Effector CD4-positive, alpha-beta T cell (primary cell): ENCODE results near the gene NMU.
"Not testable (repeated sequence)": the region's sequence is repeated elsewhere in the genome, so short reads cannot be mapped to it uniquely, and the experiment has no call there.

ENCODE experiments used
- DNase-seq: peaks from one replicate; pipeline ENCODE4 v3.0.0-alpha.2; 2020

Gene NMU

DNA sequence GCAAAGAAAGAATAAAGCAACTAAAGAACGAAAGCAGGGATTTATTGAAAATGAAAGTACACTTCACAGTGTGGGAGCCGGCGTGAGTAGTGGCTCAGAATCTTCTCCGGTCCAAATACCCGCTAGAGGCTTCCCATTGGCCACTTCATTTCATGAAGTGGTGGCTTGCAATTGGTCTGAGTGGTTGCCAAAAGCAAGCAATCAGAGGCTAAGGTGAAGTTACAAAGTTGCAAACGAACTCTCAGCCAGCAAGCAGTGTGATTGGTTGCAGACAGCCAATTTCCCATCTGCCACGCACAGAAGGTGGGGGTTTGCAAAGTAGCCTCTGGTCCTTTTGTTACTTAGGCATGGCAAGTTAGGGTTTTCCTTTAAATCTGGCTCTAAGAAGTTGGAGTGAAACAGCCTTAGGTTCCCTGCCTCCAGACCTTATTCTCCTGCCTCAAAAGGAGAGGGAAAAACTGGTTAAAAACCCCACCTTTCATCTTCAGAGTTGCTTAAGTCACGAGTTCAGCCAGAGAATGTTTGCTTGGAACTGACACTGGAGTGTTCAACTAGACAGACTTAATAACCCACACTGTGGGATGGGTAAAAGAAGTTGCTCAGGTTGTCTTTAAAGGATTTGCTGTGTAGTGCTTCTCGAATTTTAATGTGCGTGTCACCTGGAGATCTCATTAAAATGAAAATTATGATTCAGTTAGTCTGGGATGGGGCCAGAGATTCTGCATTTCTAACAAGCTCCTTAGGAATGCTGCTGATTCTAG is 82.5 kb downstream of the NMU start:
- DNase-seq: no peak

DNA sequence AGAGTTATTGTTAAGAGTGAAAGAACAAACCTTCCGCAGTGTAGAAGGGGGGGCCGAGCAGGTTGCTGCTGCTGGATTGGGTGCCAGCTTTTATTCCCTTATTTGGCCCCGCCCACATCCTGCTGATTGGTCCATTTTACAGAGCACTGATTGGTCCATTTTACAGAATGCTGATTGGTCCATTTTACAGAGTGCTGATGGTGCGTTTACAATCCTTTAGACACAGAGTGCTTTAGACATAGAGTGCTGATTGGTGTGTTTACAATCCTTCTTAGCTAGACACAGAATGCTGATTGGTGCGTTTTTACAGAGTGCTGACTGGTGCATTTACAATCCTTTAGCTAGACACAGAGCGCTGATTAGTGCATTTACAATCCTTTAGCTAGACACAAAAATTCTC is 84.1 kb downstream of the NMU start:
- not testable (repeated sequence) for DNase-seq

DNA sequence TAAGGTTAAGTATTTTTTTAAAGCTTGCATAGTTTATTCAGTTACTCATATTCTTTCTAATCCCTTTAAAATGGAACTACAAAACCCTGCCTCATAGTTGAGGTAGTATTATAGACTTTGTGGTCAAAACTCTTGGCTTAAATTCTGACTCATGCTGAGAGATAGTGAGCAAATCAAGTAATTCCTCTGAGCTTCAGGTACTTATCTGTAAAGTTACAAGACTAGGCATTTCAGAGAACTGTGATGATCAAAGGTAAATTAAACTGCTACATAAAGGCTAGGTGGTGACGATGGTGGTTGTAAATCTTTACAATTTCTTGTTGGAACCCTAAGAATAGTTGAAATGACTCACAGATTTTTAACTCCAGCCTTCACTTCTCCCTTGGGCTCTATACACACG is 86.2 kb downstream of the NMU start:
- DNase-seq: no peak

DNA sequence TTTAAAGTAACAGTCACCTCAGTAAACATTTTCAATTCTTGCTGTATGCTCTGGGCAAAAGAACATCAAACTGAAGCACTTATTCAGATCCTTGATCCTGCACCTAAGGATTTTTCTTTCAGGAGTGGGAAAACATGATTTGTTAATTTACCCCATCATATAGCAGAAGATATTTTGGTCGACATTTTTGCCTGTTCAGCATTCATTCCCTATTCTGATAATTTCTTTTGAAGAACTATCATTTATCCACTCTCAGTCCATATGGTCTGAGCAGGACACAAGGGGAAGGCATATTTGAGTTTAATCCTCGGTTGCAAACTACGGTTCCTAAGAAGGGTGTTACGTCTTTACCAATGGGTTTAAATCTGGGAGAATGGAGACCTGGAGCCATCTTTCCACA is 88.2 kb downstream of the NMU start:
- DNase-seq: no peak

DNA sequence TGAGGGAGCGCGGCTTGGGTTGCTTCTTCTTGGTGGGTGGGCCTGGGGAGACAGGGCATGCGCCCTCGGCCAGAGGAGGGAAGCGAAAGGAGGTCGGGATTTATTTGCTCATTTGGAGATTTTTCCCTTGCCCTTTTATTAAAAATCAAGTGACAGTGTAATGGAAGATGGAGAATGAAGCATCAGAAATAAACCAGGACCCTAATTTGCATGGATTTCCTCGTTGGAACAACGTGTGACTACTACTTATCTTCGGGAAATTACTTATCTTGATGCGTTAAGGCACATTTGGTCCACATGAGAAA is 88.7 kb downstream of the NMU start:
- DNase-seq: no peak

DNA sequence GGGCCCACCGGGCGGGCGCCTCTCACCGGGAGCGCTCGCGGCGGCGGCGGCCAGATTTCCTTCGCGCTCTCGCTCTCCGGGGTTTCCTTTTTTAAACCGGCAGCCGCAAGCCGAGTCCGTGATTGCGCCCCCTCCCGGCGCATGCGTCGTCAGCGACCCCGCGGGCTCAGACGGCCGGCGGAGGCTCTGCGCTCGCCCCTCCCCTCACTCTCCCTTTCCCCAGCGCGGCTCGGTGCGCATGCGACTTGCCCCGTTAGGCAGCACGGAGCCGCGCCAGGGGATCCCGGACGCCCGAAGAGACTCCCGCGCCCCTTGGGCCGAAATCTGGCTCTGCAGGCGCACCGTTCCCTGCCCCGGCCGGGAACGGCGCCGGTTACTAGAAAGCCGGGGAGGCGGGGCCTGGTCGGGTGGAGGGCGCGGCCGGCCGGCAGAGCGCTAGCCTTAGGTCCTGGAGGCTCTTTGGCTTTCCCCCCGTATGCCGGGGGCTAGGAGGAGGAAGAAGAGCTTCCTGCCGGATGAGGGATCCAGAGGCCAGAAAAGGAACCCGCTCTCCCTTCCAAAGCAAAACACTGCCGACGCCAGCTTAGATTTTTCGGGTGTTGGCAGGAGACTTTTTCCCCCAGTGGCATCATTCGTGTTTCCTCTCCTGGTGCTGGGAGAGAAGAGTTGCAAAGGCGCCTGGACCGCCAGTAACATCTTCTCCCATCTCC is 89.2 kb downstream of the NMU start, which contains the start of gene CLOCK:
Gene CLOCK (minus strand): TSS at position 154 of the 710 bp plus-strand sequence. CDS start 64,124 bp downstream, outside the sequence.
- peak; percentile 77 for DNase-seq

DNA sequence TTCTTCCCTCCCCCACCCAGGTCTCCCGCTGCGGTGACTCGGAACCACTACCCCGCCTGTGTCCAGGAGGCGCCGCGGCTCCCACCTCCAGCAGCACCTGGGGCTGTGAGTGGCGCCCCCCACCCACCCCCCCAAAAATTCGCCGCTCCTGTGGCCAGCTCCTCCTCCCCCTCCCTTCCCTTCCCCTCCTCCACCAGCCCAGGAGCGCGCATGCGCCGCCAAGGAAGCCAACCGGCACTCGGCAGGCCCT is 89.7 kb downstream of the NMU start:
- no peak for DNase-seq

DNA sequence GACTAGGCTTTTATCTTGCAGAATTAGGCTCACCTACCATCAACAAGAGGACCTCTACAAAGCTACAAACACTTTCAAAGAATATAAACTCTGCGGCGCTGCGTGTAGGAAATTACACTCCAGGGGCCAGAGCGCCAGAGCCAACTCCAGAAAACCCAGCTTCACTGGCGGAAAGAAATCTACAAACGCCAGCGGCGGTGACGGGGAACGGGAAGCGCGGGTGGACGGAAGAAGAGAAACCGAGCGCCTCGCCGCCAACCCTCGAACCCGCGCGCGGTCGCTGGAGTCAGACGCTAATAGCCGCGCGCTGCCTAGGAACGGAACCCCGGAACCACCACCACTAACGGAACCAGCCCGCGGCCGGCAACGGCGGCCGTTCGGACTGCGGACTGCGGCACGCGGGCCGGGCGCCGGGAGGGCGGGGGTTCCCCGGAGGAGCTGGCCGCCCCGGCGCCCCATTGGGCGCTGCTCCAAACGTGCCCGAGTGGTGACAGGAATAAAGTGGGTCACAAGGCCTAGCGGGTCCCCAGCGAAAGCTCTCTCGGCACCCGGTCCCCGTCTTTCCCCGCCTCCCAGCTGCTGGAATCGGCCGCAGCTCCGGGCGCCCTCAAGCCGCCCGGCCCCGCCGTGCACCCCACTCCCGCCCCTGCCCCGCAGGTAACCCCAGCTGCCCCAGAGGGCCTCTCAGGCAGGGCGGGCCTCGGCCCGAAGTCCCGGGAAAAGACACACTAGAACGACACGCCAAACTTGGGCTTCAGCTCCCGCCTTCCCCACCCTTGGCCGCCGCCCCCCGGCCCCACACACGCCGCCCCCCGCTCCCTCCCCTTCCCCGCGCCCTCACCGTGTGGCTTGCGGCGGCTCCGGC is 90.2 kb downstream of the NMU start:
- peak; percentile 53 for DNase-seq
